ENCODE data around the gene RHEB. TPM values are rescaled to one million over a fixed set of nuclear protein-coding genes. Genes with fewer than 3 reads are reported as not detected.

RHEB gene
- total RNA-seq, 1 donor from 2014 or later, result 114 TPM

- DNase-seq (ENCODE audit: low read depth), result no peak
Observed at GRCh38 chr7:151416112-151416940, 103.4 kb downstream of the RHEB start.

Small RNA genes within 50 kb of the gene (microRNA-seq; reads per million reads assigned to microRNA genes)
- gene MIR3907, result not detected

Other genes starting within 250 kb of the RHEB start
- gene NUB1, start 178.1 kb downstream of the RHEB start, total RNA-seq, result 60.7 and 61.8 TPM in 2 replicates
- gene WDR86, start 109.9 kb downstream of the RHEB start, total RNA-seq, result 0.42 TPM in 1 of 2 replicates, not detected in the other
- gene CRYGN, start 79.8 kb downstream of the RHEB start, total RNA-seq, result 0.16 TPM in 1 of 2 replicates, not detected in the other